ENCODE data around the gene SHB. TPM values are rescaled to one million over a fixed set of nuclear protein-coding genes. Genes with fewer than 3 reads are reported as not detected.

SHB gene
- total and polyA plus RNA-seq, 2 of the 13 experiments (the other 11 are each of a cell fraction or from before 2014, with no cell fraction given), result 19.4 to 20.7 TPM

DNA sequence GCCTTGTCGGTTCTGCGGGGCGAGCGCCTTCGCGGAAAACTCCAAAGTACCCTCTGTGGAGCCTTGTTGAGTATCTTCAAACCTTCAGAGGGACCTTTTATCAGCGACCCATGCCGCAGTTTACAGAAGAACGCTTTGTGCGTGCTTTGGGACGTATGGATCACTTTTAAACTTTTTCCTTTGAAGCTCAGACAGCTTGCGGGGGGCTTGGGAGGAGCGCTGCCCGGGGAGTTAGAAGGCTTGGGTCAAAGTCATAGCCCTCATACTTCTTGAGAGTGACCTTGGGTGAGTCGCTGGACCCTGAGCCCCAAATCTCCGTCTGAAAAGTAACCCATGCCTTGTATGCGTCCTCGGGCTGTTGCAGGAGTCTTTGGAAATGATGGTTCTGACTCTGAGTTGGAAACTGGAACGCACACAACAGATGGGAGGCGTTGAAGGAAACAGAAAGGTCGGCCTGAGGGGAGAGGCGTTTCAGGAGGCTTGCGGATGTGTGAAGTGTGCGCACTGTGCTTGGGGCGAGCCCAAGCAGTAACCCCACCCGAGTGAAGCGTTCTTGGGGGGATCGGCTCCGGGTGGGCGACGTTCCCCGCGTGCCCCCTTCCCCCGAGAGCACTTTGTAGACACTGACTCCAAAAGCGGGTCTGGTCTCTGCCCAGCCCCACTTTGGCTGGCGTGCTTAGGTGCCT lies 164.4 kb downstream of the SHB start (continued):
- TF ChIP-seq NCOA1 (CRISPR knock-in tag; IDR thresholded peaks at IDR 0.05), result peak; percentile 7; the same call in 1 of the 2 replicates
- TF ChIP-seq POLR2G (IDR thresholded peaks at IDR 0.05; ENCODE audit: low read depth, low read length), result peak; percentile 15; the same call in 1 of the 2 replicates
- TF ChIP-seq SOX13 (IDR thresholded peaks at IDR 0.05), result peak; percentile 1; the same call in 1 of the 2 replicates
- no peak for TF ChIP-seq SOX13 (CRISPR knock-in tag; conservative IDR thresholded peaks at IDR 0.05 in 1 of 2, IDR thresholded peaks at IDR 0.05 in 1 of 2)
- no peak for TF ChIP-seq SSRP1 (CRISPR knock-in tag; IDR thresholded peaks at IDR 0.05)
- TF ChIP-seq ZNF317 (CRISPR knock-in tag; IDR thresholded peaks at IDR 0.05), result peak; percentile 61; the same call in 1 of the 2 replicates
- TF ChIP-seq ZNF383 (CRISPR knock-in tag; IDR thresholded peaks at IDR 0.05; ENCODE audit: borderline replicate concordance), result no peak
- TF ChIP-seq CC2D1A (CRISPR knock-in tag; IDR thresholded peaks at IDR 0.05), result no peak
- TF ChIP-seq, protein P1, sequence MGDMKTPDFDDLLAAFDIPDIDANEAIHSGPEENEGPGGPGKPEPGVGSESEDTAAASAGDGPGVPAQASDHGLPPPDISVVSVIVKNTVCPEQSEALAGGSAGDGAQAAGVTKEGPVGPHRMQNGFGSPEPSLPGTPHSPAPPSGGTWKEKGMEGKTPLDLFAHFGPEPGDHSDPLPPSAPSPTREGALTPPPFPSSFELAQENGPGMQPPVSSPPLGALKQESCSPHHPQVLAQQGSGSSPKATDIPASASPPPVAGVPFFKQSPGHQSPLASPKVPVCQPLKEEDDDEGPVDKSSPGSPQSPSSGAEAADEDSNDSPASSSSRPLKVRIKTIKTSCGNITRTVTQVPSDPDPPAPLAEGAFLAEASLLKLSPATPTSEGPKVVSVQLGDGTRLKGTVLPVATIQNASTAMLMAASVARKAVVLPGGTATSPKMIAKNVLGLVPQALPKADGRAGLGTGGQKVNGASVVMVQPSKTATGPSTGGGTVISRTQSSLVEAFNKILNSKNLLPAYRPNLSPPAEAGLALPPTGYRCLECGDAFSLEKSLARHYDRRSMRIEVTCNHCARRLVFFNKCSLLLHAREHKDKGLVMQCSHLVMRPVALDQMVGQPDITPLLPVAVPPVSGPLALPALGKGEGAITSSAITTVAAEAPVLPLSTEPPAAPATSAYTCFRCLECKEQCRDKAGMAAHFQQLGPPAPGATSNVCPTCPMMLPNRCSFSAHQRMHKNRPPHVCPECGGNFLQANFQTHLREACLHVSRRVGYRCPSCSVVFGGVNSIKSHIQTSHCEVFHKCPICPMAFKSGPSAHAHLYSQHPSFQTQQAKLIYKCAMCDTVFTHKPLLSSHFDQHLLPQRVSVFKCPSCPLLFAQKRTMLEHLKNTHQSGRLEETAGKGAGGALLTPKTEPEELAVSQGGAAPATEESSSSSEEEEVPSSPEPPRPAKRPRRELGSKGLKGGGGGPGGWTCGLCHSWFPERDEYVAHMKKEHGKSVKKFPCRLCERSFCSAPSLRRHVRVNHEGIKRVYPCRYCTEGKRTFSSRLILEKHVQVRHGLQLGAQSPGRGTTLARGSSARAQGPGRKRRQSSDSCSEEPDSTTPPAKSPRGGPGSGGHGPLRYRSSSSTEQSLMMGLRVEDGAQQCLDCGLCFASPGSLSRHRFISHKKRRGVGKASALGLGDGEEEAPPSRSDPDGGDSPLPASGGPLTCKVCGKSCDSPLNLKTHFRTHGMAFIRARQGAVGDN (CRISPR knock-in tag; IDR thresholded peaks at IDR 0.05), result peak; percentile 26
- TF ChIP-seq TMF1 (CRISPR knock-in tag; IDR thresholded peaks at IDR 0.05; ENCODE audit: low read depth), result no peak
- TF ChIP-seq, protein P2, sequence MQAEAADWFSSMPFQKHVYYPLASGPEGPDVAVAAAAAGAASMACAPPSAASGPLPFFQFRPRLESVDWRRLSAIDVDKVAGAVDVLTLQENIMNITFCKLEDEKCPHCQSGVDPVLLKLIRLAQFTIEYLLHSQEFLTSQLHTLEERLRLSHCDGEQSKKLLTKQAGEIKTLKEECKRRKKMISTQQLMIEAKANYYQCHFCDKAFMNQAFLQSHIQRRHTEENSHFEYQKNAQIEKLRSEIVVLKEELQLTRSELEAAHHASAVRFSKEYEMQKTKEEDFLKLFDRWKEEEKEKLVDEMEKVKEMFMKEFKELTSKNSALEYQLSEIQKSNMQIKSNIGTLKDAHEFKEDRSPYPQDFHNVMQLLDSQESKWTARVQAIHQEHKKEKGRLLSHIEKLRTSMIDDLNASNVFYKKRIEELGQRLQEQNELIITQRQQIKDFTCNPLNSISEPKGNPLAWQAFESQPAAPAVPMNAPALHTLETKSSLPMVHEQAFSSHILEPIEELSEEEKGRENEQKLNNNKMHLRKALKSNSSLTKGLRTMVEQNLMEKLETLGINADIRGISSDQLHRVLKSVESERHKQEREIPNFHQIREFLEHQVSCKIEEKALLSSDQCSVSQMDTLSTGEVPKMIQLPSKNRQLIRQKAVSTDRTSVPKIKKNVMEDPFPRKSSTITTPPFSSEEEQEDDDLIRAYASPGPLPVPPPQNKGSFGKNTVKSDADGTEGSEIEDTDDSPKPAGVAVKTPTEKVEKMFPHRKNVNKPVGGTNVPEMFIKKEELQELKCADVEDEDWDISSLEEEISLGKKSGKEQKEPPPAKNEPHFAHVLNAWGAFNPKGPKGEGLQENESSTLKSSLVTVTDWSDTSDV (CRISPR knock-in tag; IDR thresholded peaks at IDR 0.05), result no peak
- TF ChIP-seq RFXAP (CRISPR knock-in tag; IDR thresholded peaks at IDR 0.05; ENCODE audit: borderline replicate concordance), result no peak
- TF ChIP-seq ZNF446 (CRISPR knock-in tag; IDR thresholded peaks at IDR 0.05), result no peak
- no peak for TF ChIP-seq ATF1 (CRISPR knock-in tag; IDR thresholded peaks at IDR 0.05)
- TF ChIP-seq JUND (CRISPR knock-in tag; IDR thresholded peaks at IDR 0.05), result 0 out of 2 replicates have a peak, but pooled peaks have one; percentile 4
- peak; percentile 2; the same call in 1 of the 2 replicates for TF ChIP-seq CCDC6 (CRISPR knock-in tag; IDR thresholded peaks at IDR 0.05)
- TF ChIP-seq ZNF224 (CRISPR knock-in tag; IDR thresholded peaks at IDR 0.05), result no peak
- TF ChIP-seq, protein P3, sequence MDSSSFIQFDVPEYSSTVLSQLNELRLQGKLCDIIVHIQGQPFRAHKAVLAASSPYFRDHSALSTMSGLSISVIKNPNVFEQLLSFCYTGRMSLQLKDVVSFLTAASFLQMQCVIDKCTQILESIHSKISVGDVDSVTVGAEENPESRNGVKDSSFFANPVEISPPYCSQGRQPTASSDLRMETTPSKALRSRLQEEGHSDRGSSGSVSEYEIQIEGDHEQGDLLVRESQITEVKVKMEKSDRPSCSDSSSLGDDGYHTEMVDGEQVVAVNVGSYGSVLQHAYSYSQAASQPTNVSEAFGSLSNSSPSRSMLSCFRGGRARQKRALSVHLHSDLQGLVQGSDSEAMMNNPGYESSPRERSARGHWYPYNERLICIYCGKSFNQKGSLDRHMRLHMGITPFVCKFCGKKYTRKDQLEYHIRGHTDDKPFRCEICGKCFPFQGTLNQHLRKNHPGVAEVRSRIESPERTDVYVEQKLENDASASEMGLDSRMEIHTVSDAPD (CRISPR knock-in tag; IDR thresholded peaks at IDR 0.05), result no peak
- TF ChIP-seq ZNF879 (CRISPR knock-in tag; IDR thresholded peaks at IDR 0.05), result peak; percentile 66; the same call in 1 of the 2 replicates
- TF ChIP-seq ZNF850 (CRISPR knock-in tag; conservative IDR thresholded peaks at IDR 0.05), result peak; percentile 20; the same call in 1 of the 2 replicates
- no peak for TF ChIP-seq ZNF256 (CRISPR knock-in tag; conservative IDR thresholded peaks at IDR 0.05)
- no peak for TF ChIP-seq ZNF780A (CRISPR knock-in tag; IDR thresholded peaks at IDR 0.05)
- no peak for TF ChIP-seq HMG20A (CRISPR knock-in tag; IDR thresholded peaks at IDR 0.05; ENCODE audit: borderline replicate concordance)
- TF ChIP-seq ZFP36L1 (CRISPR knock-in tag; IDR thresholded peaks at IDR 0.05), result no peak; the same call in 1 of the 2 replicates

All from HepG2 (cell line).